ENCODE data around the gene ADCK2. TPM values are rescaled to one million over a fixed set of nuclear protein-coding genes. Genes with fewer than 3 reads are reported as not detected.
"Not testable (repeated sequence)": the region's sequence is repeated elsewhere in the genome, so short reads cannot be mapped to it uniquely, and the experiment has no call there.

ADCK2 gene
- total RNA-seq, 2 experiments from 2014 or later: 23.3 to 23.9 TPM

- Mint-ChIP-seq H3K27me3 (no peaks in the 10 kb centered on the region), H3K4me3 (no peak overlapping the region), H3K36me3 (peaks cover 13% of the 10 kb centered on the region), H3K4me1 (peaks cover 5% of the 10 kb centered on the region), H3K27ac (no peak overlapping the region), H3K9me3 (no peaks in the 10 kb centered on the region)
- no peak for DNase-seq
Measured at GRCh38 chr7:140689199-140690152, 16.7 kb downstream of the ADCK2 start.

DNA sequence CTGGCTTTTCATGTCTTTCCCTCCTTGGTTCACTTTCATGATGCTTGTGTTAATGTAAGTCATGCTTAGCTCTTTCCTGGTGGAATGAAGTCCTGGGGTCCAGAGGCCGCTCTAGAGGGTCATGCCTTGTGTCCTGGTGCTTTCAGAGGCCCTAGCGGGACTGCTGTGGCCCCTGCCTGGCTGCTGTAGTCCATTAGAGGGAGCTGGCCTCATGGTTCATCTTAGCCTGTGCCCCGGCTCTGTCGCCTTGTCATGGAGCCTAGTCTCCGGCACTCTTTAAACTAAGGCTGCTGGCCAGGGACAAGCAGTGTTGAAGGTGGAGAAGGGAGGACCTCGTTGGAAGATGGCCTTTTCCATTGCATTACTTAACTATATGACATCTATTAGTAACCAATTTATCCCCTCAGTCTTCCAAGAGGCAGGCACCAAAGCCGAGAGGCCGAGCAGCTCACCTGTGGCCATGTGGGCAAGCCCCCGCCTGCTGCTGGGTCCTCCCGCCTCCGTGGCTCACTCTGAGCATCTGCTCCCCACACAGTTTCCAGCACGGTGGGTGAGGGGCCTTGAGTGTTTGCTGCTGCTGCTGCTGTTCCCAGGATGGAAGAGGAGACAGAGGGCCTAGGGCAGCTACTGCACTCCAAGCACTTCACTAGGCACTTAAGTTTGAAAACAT, 18.8 kb downstream of the ADCK2 start:
- Mint-ChIP-seq H3K9me3 (no peaks in the 10 kb centered on the region), H3K36me3 (peaks cover 11% of the 10 kb centered on the region), H3K4me3 (no peak overlapping the region), H3K4me1 (peaks cover 14% of the 10 kb centered on the region), H3K27ac (no peak overlapping the region), H3K27me3 (no peaks in the 10 kb centered on the region)
- DNase-seq: no peak

DNA sequence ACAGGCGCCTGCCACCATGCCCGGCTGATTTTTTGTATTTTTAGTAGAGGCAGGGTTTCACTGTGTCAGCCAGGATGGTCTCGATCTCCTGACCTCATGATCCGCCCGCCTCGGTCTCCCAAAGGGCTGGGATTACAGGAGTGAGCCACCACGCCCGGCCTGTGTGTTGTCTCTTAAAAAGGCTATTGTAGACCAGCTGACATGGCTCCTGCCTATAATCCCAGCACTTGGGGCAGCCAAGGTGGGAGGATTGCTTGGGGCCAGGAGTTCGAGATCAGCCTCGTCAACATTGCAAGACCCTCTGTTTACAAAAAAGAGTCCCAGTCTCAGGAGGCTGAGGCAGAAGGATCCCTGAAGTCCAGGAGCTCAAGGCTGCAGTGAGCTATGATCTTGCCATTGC, 21.1 kb downstream of the ADCK2 start:
- peaks cover 22% of the 10 kb centered on the region for H3K36me3 Mint-ChIP-seq
- not testable (repeated sequence) for H3K9me3 Mint-ChIP-seq, H3K4me3 Mint-ChIP-seq, H3K27me3 Mint-ChIP-seq, DNase-seq, H3K27ac Mint-ChIP-seq
- peaks cover 23% of the 10 kb centered on the region for H3K4me1 Mint-ChIP-seq

- no peak for DNase-seq
- H3K36me3 Mint-ChIP-seq: peaks cover 25% of the 10 kb centered on the region
- H3K27ac Mint-ChIP-seq: no peak overlapping the region
- H3K27me3 Mint-ChIP-seq: no peaks in the 10 kb centered on the region
- no peaks in the 10 kb centered on the region for H3K9me3 Mint-ChIP-seq
- H3K4me3 Mint-ChIP-seq: no peak overlapping the region
- H3K4me1 Mint-ChIP-seq: peaks cover 28% of the 10 kb centered on the region
Measured at GRCh38 chr7:140694592-140694991, 21.8 kb downstream of the ADCK2 start.

DNA sequence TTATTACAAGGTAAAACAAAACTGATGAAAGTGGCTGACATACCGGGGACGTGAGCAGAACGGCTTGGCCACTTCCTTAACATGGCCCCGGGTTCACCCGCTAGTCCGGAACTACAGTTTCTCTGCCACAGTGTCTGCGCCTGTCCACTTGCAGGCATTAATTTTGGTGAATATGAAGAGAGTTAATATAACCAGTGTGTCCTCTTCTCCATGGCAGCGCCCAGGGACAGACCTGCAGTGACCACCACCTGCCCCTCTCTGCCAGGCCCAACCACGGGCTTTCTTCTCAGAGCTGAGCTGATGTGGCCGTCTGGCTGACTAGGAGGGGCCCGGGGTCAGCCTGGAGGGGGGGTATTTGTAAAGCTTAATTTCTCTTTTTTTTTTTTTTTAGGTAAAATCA, 22.6 kb downstream of the ADCK2 start:
- Mint-ChIP-seq H3K27ac (no peak overlapping the region), H3K27me3 (no peaks in the 10 kb centered on the region), H3K36me3 (peaks cover 30% of the 10 kb centered on the region), H3K4me3 (no peak overlapping the region), H3K4me1 (peaks cover 30% of the 10 kb centered on the region), H3K9me3 (no peaks in the 10 kb centered on the region)
- no peak for DNase-seq

DNA sequence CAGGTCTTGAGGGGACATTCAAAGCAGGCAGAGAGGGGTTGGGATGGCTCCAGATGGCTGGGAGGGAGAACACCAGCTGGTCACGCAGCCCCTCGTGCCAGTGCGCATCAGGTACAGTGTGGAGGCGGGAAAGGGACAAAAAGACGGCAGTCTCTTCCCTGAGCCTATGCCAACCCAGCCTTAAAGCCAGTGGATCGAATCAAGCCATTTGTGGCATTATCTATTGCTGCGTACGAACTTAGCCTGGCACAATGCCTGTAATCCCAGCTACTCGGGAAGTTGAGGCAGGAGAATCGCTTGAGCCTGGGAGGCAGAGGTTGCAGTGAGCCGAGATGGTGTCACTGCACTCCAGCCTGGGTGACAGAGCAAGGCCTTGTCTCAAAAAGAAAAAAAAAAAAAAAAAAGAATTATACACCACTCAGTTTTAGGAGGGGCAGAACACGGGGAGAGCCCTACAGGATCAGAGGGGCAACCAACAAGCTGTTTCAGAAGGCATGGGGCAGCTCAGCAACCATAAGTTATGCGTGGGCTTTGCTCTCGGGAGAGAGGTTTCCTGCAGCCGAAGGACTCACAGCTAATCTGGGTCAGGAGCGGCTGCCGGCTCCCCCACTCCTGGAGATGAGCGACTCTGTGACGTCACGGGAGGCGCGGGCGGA, 23.4 kb downstream of the ADCK2 start:
- Mint-ChIP-seq H3K27me3 (no peaks in the 10 kb centered on the region), H3K27ac (peak overlapping the region; percentile 92), H3K4me3 (peak overlapping the region; percentile 89), H3K4me1 (peaks cover 30% of the 10 kb centered on the region), H3K9me3 (no peaks in the 10 kb centered on the region), H3K36me3 (peaks cover 30% of the 10 kb centered on the region)
- DNase-seq: no peak

- Mint-ChIP-seq H3K27me3 (no peaks in the 10 kb centered on the region), H3K27ac (peak within 1 kb of the TSS; percentile 92), H3K9me3 (no peaks in the 10 kb centered on the region), H3K4me3 (peak within 1 kb of the TSS; percentile 89), H3K36me3 (peaks cover 30% of the 10 kb centered on the region), H3K4me1 (peaks cover 30% of the 10 kb centered on the region)
- DNase-seq: peak; percentile 92
Measured at GRCh38 chr7:140696680-140697446, 24.1 kb downstream of the ADCK2 start, which contains the start of gene NDUFB2. Gene NDUFB2, plus strand, starts transcription at chr7:140696708. Its CDS starts 37 bp downstream, at chr7:140696745.

DNA sequence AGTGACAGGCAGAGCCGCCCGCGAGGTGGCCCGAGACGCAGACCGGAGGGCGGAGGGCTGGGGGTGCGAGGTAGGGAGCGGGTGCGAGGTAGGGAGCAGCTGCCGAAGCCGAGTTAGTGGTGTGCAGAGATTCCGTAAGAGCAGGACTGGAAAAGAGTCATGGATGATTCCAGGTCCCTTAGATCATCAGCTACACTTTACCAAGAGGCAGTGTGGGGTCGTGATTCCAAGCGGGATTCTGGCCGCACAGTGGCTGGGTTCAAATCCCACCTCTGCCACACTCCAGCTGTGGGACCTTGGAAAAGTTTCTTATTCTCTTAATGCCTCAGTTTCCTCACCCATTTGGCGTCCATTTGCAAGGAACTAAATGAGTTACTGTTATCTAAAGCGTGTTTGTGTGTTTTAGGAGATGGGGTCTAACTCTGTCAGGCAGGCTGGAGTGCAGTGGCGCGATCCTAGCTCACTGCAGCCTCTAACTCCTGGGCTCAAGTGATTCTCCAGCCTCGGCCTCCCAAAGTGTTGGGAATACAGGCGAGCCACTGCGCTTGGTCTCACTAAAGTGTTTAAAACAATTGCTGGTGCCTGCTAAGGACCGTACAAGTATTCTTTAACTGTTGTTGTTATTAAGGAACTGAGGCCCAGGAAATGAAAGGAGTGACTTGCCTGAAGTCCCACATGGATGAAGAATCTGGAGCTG, 24.9 kb downstream of the ADCK2 start:
- no peak for DNase-seq
- Mint-ChIP-seq H3K36me3 (peaks cover 25% of the 10 kb centered on the region), H3K27ac (peak overlapping the region; percentile 92), H3K27me3 (no peaks in the 10 kb centered on the region), H3K9me3 (no peaks in the 10 kb centered on the region), H3K4me1 (peaks cover 27% of the 10 kb centered on the region), H3K4me3 (peak overlapping the region; percentile 89)

GRCh38 chr7:140698477-140698876, 25.7 kb downstream of the ADCK2 start:
- no peaks in the 10 kb centered on the region for H3K9me3 Mint-ChIP-seq
- peaks cover 26% of the 10 kb centered on the region for H3K36me3 Mint-ChIP-seq
- H3K4me3 Mint-ChIP-seq: peak overlapping the region; percentile 89
- no peaks in the 10 kb centered on the region for H3K27me3 Mint-ChIP-seq
- H3K27ac Mint-ChIP-seq: peak overlapping the region; percentile 7
- peaks cover 25% of the 10 kb centered on the region for H3K4me1 Mint-ChIP-seq
- DNase-seq: no peak

DNA sequence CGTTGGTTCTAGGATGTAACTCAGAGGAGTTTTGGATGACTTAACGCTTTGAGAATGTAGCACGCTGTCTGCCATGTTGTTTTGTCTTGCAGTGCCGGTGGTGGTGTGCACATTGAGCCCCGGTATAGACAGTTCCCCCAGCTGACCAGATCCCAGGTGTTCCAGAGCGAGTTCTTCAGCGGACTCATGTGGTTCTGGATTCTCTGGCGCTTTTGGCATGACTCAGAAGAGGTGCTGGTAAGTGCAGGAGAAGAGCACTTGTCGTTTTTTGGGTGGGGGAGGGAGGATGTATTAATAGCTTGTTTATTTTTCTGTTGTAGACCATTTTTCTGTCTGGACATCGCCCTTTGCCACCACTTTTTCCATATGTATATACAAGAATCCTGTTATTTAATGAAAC, 30.0 kb downstream of the ADCK2 start:
- Mint-ChIP-seq H3K4me3 (no peak overlapping the region), H3K27ac (peak overlapping the region; percentile 48), H3K36me3 (peaks cover 28% of the 10 kb centered on the region), H3K9me3 (no peaks in the 10 kb centered on the region), H3K27me3 (no peaks in the 10 kb centered on the region), H3K4me1 (peaks cover 15% of the 10 kb centered on the region)
- DNase-seq: no peak

DNA sequence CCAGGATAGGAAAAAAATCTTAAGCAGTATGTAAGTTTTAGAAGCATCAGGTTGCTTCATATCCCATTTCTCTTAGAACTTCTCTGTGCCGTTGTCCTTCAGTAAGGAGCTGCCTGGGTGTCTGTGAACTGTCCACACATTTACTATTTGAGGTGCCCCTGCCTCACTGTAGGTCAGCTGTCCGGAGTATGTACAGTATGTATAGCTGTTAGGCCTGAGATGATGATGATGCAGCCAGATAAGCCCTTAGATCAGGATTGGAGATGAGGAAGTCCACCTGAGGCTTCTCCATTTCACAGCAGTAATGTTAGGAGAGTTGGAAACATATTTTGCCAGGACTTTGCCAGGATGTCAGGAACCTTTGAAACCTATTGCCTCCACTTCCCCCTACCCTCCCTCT, 31.5 kb downstream of the ADCK2 start:
- H3K36me3 Mint-ChIP-seq: peaks cover 25% of the 10 kb centered on the region
- peaks cover 6% of the 10 kb centered on the region for H3K4me1 Mint-ChIP-seq
- H3K9me3 Mint-ChIP-seq: no peaks in the 10 kb centered on the region
- no peak overlapping the region for H3K27ac Mint-ChIP-seq
- no peaks in the 10 kb centered on the region for H3K27me3 Mint-ChIP-seq
- H3K4me3 Mint-ChIP-seq: no peak overlapping the region
- DNase-seq: no peak

- no peak for DNase-seq
- Mint-ChIP-seq H3K27me3 (no peaks in the 10 kb centered on the region), H3K9me3 (peaks cover 8% of the 10 kb centered on the region), H3K27ac (no peak overlapping the region), H3K36me3 (peaks cover 26% of the 10 kb centered on the region), H3K4me3 (no peak overlapping the region), H3K4me1 (no peaks in the 10 kb centered on the region)
Measured at GRCh38 chr7:140707132-140707531, 34.4 kb downstream of the ADCK2 start.

- H3K4me1 Mint-ChIP-seq, H3K27ac Mint-ChIP-seq, DNase-seq, H3K4me3 Mint-ChIP-seq, H3K27me3 Mint-ChIP-seq: not testable (repeated sequence)
- H3K9me3 Mint-ChIP-seq: peaks cover 10% of the 10 kb centered on the region
- peaks cover 34% of the 10 kb centered on the region for H3K36me3 Mint-ChIP-seq
Measured at GRCh38 chr7:140708764-140709163, 36.0 kb downstream of the ADCK2 start.

DNA sequence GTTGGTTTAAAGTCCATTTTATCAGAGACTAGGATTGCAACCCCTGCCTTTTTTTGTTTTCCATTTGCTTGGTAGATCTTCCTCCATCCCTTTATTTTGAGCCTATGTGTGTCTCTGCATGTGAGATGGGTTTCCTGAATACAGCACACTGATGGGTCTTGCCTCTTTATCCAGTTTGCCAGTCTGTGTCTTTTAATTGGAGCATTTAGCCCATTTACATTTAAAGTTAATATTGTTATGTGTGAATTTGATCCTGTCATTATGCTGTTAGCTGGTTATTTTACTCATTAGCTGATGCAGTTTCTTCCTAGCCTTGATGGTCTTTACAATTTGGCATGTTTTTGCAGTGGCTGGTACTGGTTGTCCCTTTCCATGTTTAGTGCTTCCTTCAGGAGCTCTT, 39.6 kb downstream of the ADCK2 start:
- H3K4me3 Mint-ChIP-seq, H3K4me1 Mint-ChIP-seq, H3K27me3 Mint-ChIP-seq, H3K27ac Mint-ChIP-seq, DNase-seq: not testable (repeated sequence)
- Mint-ChIP-seq H3K9me3 (peaks cover 10% of the 10 kb centered on the region), H3K36me3 (peaks cover 37% of the 10 kb centered on the region)
